Neutrophil (primary cell): ENCODE measurements around the gene CAMTA1.

Experiments
- H3K27ac ChIP-seq: fragments of 200-600 bp; sonication (generic); 2 replicates; pipeline ENCODE4 v1.5.1; 2016; ENCODE audit warnings: mild to moderate bottlenecking, moderate library complexity
- H3K27me3 ChIP-seq: fragments of 200-600 bp; sonication (generic); 2 replicates; pipeline ENCODE4 v1.6.0; 2016; ENCODE audit warnings: mild to moderate bottlenecking
- H3K36me3 ChIP-seq: fragments of 200-600 bp; sonication (generic); 2 replicates; pipeline ENCODE4 v1.5.1; 2017
- H3K4me1 ChIP-seq, 2 experiments: fragments of 200-600 bp in 1 of 2; sonication (generic) in 1 of 2; 1 replicate in 1 of 2; 2 replicates in 1 of 2; pipeline versions ENCODE4 v1.5.1 to v1.6.1; 2013 to 2016; ENCODE audit warnings: low read depth in 1 of 2, low read length in 1 of 2, mild to moderate bottlenecking in 1 of 2, moderate library complexity in 1 of 2; ENCODE audit not compliant: control insufficient read depth in 1 of 2, insufficient read depth in 1 of 2
- H3K4me3 ChIP-seq, 2 experiments: fragments of 200-600 bp in 1 of 2; sonication (generic) in 1 of 2; 1 replicate in 1 of 2; 2 replicates in 1 of 2; pipeline ENCODE4 v1.5.1; 2013 to 2016; ENCODE audit warnings: low read depth in 1 of 2, low read length in 1 of 2, mild to moderate bottlenecking in 1 of 2, moderate library complexity in 1 of 2
- H3K9me3 ChIP-seq: fragments of 200-600 bp; sonication (generic); 2 replicates; pipeline ENCODE4 v1.5.1; 2016
- TF ChIP-seq, protein P1 (sequence below): fragments of 200-600 bp; sonication (generic); IDR thresholded peaks from 2 replicates; pipeline ENCODE4 v1.5.1; 2016; ENCODE audit warnings: antibody characterized with exemption

CAMTA1 gene

DNA sequence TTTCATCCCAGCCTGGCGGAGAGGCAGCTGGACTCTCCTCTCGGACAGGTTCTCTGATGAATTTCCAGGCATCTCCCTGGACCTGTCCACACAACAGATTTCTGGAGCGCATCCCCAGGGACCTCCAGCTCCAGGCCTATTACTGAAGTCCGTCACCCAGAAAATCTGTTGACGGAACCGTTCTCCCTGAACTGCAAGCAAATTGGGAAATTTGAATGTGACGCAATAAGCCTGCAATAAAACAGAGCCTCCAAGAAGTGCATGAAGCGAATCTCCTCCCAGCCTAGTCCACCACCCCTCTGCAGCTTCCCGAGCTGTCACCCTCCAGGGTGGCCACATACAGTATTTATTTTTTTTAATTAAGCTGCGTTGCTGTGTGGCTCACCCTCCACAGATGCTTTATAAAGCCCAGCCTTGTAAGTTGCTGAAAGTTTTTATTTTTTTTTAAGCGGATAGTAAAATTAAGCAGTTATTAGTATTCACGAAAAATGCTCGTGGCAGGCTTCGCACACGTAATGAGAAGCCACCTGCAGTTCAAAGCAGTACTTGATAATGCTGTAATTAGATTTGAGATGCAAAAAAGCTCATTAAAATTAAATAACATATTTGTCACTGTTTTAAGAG lies 173.3 kb downstream of the CAMTA1 start:
- H3K9me3 ChIP-seq = no peaks in the 10 kb centered on the region
- TF ChIP-seq, protein P1, sequence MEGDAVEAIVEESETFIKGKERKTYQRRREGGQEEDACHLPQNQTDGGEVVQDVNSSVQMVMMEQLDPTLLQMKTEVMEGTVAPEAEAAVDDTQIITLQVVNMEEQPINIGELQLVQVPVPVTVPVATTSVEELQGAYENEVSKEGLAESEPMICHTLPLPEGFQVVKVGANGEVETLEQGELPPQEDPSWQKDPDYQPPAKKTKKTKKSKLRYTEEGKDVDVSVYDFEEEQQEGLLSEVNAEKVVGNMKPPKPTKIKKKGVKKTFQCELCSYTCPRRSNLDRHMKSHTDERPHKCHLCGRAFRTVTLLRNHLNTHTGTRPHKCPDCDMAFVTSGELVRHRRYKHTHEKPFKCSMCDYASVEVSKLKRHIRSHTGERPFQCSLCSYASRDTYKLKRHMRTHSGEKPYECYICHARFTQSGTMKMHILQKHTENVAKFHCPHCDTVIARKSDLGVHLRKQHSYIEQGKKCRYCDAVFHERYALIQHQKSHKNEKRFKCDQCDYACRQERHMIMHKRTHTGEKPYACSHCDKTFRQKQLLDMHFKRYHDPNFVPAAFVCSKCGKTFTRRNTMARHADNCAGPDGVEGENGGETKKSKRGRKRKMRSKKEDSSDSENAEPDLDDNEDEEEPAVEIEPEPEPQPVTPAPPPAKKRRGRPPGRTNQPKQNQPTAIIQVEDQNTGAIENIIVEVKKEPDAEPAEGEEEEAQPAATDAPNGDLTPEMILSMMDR = no peak

DNA sequence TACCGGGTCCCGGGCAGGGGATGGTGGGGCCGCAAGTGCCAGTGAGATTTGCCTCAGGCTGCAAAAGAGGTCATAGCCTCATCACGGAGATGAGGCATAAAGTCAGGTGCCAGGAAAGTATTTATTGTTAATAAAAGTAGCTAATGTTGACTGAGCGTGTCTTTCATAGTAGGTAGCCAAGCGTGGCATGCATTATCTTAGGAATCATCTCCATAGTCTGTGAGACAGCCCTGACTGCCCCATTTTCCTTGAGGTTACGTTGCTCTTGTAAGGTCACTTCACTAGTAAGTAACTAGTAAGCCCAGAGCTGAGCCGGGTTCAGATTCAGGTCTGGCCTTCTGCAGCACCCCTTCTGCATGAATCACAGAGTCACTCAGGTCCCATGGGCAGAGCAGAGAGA lies 174.2 kb downstream of the CAMTA1 start:
- no peaks in the 10 kb centered on the region for H3K36me3 ChIP-seq
- H3K4me1 ChIP-seq = peaks cover 4 to 10% of the 10 kb centered on the region in 2 experiments
- no peak overlapping the region for H3K4me3 ChIP-seq
- TF ChIP-seq, protein P1 = no peak
- no peaks in the 10 kb centered on the region for H3K9me3 ChIP-seq
- no peak overlapping the region for H3K27ac ChIP-seq
- H3K27me3 ChIP-seq = peaks cover 54% of the 10 kb centered on the region

More for the DNA sequence above, 173.3 kb downstream of the CAMTA1 start:
- H3K4me1 ChIP-seq = peaks cover 4 to 10% of the 10 kb centered on the region in 2 experiments
- H3K27ac ChIP-seq = no peak overlapping the region
- no peaks in the 10 kb centered on the region for H3K36me3 ChIP-seq
- H3K27me3 ChIP-seq = peaks cover 44% of the 10 kb centered on the region
- H3K4me3 ChIP-seq = no peak overlapping the region

DNA sequence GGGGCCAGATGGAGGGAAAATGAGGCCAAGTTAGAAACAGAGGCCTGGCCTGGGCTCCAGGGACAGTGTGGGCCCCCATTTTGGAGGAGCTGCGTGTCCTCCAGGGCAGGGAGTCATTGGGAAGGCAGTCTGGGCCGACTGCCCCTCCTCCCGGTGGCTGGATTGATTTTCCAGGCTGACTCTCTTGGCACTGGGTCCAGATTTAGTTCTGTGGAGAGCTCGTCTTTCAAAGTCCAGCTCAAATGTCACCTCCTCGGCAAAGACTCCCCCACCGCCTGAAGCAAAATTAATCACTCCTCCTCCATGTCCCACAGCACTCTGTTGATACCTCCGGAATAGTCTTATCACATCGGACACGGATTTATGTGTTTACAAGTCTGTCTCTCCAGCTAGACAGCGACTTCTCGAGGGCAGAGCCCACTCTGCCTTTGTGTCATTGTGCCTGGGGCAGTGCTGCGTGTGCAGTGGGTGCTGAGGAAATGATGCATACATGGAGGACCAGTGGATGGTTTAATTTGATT lies 175.1 kb downstream of the CAMTA1 start:
- Histone ChIP-seq H3K27ac (no peak overlapping the region), H3K27me3 (peaks cover 63% of the 10 kb centered on the region), H3K36me3 (no peaks in the 10 kb centered on the region), H3K9me3 (no peaks in the 10 kb centered on the region), H3K4me3 (no peak overlapping the region), H3K4me1 (peaks cover 4 to 10% of the 10 kb centered on the region in 2 experiments)
- TF ChIP-seq, protein P1 = no peak

DNA sequence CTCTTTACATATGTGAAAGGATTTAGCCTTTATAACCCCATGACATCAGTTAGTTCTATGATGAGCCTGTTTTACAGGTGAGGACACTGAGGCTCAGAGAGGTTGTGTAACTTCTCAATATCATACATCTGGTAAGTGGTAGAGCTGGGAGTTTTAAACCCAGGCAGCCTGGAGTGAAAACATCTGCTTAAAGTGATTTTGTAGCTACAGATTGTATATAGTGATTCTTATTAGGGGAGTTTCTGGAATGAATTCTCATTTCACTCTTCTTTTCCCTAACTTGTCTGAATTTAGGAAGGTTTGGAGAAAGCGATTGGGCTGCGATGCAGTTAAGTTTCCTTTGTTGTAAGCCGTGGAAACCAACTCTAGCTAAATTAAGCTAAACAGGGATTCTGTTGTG lies 175.6 kb downstream of the CAMTA1 start:
- Histone ChIP-seq H3K4me3 (no peak overlapping the region), H3K27me3 (peaks cover 68% of the 10 kb centered on the region), H3K4me1 (peaks cover 4 to 10% of the 10 kb centered on the region in 2 experiments), H3K9me3 (no peaks in the 10 kb centered on the region), H3K27ac (no peak overlapping the region), H3K36me3 (no peaks in the 10 kb centered on the region)
- TF ChIP-seq, protein P1 = no peak

DNA sequence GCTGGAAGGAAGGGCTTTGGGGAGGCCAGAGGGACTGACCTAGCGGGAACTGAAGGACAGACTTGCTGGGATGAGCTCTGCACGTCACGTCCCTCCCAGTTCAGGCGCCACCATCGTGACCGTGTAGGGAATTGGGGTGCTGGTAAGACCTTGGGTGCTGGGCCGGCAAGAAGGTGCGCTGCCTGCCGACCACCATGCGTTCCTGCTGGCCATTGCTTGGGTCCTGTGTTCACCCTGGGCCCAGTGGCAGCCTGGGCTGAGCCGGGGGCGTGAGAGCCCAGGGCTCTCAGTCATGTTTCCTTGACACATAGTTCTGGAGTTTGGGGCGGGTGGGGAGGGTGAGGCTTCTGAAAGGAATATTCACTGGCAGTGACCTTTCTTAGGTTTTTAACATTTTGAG lies 176.0 kb downstream of the CAMTA1 start:
- no peak overlapping the region for H3K27ac ChIP-seq
- H3K36me3 ChIP-seq = no peaks in the 10 kb centered on the region
- no peak overlapping the region for H3K4me3 ChIP-seq
- H3K9me3 ChIP-seq = no peaks in the 10 kb centered on the region
- TF ChIP-seq, protein P1 = no peak
- H3K27me3 ChIP-seq = peaks cover 72% of the 10 kb centered on the region
- H3K4me1 ChIP-seq = peaks cover 4 to 10% of the 10 kb centered on the region in 2 experiments
